MG63 (cell line): ENCODE measurements around the gene IGDCC3. TPM values are rescaled to one million over a fixed set of nuclear protein-coding genes. Genes with fewer than 3 reads are reported as not detected.
"Not testable (repeated sequence)": the region's sequence is repeated elsewhere in the genome, so short reads cannot be mapped to it uniquely, and the experiment has no call there.

ENCODE experiments used
- DNase-seq: peaks from one replicate; pipeline ENCODE4 v3.0.0-alpha.2; 2020
- H3K27me3 ChIP-seq: fragments of 250-450 bp; sonication (Bioruptor Pico); 2 replicates; pipeline ENCODE4 v1.5.1; 2020; ENCODE audit warnings: mild to moderate bottlenecking, moderate library complexity
- H3K36me3 ChIP-seq: fragments of 250-450 bp; sonication (Bioruptor Pico); 2 replicates; pipeline ENCODE4 v1.5.1; 2020; ENCODE audit warnings: mild to moderate bottlenecking, moderate library complexity
- H3K4me3 ChIP-seq: fragments of 250-450 bp; sonication (Bioruptor Pico); 2 replicates; pipeline ENCODE4 v1.5.1; 2020; ENCODE audit warnings: mild to moderate bottlenecking, moderate library complexity
- H3K9me3 ChIP-seq: fragments of 250-450 bp; sonication (Bioruptor Pico); 2 replicates; pipeline ENCODE4 v1.5.1; 2020; ENCODE audit warnings: mild to moderate bottlenecking, moderate library complexity
- total RNA-seq: library from RNA; depleted of rRNA; stranded (reverse); fragments of >200 nt; shearing (Covaris generic); gene quantifications from 2 replicates; pipeline ENCODE4 v1.2.3, GENCODE V29; 2014; ENCODE audit warnings: low replicate concordance

IGDCC3 gene
- total RNA-seq, 1 experiment from 2014 or later, result not detected

- no peaks in the 10 kb centered on the region for H3K36me3 ChIP-seq
- H3K4me3 ChIP-seq, result no peak overlapping the region
- no peaks in the 10 kb centered on the region for H3K27me3 ChIP-seq
- DNase-seq, result no peak
- H3K9me3 ChIP-seq, result no peaks in the 10 kb centered on the region
Observed at GRCh38 chr15:65365229-65365628, 12.6 kb downstream of the IGDCC3 start.

- no peaks in the 10 kb centered on the region for H3K36me3 ChIP-seq
- no peak for DNase-seq
- no peaks in the 10 kb centered on the region for H3K9me3 ChIP-seq
- H3K27me3 ChIP-seq, result no peaks in the 10 kb centered on the region
- H3K4me3 ChIP-seq, result no peak overlapping the region
Observed at GRCh38 chr15:65363766-65364165, 14.0 kb downstream of the IGDCC3 start.

GRCh38 chr15:65363306-65363705 lies 14.5 kb downstream of the IGDCC3 start:
- DNase-seq, result no peak
- Histone ChIP-seq H3K36me3 (no peaks in the 10 kb centered on the region), H3K27me3 (no peaks in the 10 kb centered on the region), H3K4me3 (no peak overlapping the region), H3K9me3 (no peaks in the 10 kb centered on the region)

GRCh38 chr15:65362491-65362890 lies 15.3 kb downstream of the IGDCC3 start:
- Histone ChIP-seq H3K36me3 (no peaks in the 10 kb centered on the region), H3K9me3 (no peaks in the 10 kb centered on the region), H3K27me3 (no peaks in the 10 kb centered on the region), H3K4me3 (no peak overlapping the region)
- DNase-seq, result no peak

- H3K4me3 ChIP-seq, result no peak overlapping the region
- no peaks in the 10 kb centered on the region for H3K27me3 ChIP-seq
- H3K36me3 ChIP-seq, result no peaks in the 10 kb centered on the region
- no peaks in the 10 kb centered on the region for H3K9me3 ChIP-seq
- DNase-seq, result no peak
Observed at GRCh38 chr15:65361708-65362459, 15.9 kb downstream of the IGDCC3 start.

GRCh38 chr15:65360506-65360905 lies 17.3 kb downstream of the IGDCC3 start:
- Histone ChIP-seq H3K27me3 (no peaks in the 10 kb centered on the region; the same call in 1 of the 2 replicates), H3K4me3 (no peak overlapping the region), H3K9me3 (no peaks in the 10 kb centered on the region), H3K36me3 (no peaks in the 10 kb centered on the region)
- DNase-seq, result no peak

GRCh38 chr15:65355988-65356353 lies 21.8 kb downstream of the IGDCC3 start:
- H3K27me3 ChIP-seq, result no peaks in the 10 kb centered on the region; the same call in none of the 2 replicates

GRCh38 chr15:65355173-65355987 lies 22.4 kb downstream of the IGDCC3 start:
- DNase-seq, result no peak
- H3K4me3 ChIP-seq, result no peak overlapping the region
- no peaks in the 10 kb centered on the region for H3K36me3 ChIP-seq
- H3K9me3 ChIP-seq, result peaks cover 9% of the 10 kb centered on the region; the same call in 1 of the 2 replicates
- H3K27me3 ChIP-seq, result no peaks in the 10 kb centered on the region; the same call in none of the 2 replicates

More at GRCh38 chr15:65355988-65356353, 21.8 kb downstream of the IGDCC3 start:
- H3K9me3 ChIP-seq, result peaks cover 9% of the 10 kb centered on the region; the same call in 1 of the 2 replicates
- H3K4me3 ChIP-seq, result no peak overlapping the region
- no peak for DNase-seq
- no peaks in the 10 kb centered on the region for H3K36me3 ChIP-seq

GRCh38 chr15:65354835-65355172 lies 23.0 kb downstream of the IGDCC3 start:
- DNase-seq, result no peak
- Histone ChIP-seq H3K9me3 (peaks cover 9% of the 10 kb centered on the region; the same call in 1 of the 2 replicates), H3K4me3 (no peak overlapping the region), H3K36me3 (no peaks in the 10 kb centered on the region), H3K27me3 (no peaks in the 10 kb centered on the region; the same call in none of the 2 replicates)

- not testable (repeated sequence) for H3K36me3 ChIP-seq, H3K27me3 ChIP-seq, H3K9me3 ChIP-seq, DNase-seq, H3K4me3 ChIP-seq
Observed at GRCh38 chr15:65351972-65352371, 25.8 kb downstream of the IGDCC3 start.

GRCh38 chr15:65349338-65349737 lies 28.5 kb downstream of the IGDCC3 start:
- Histone ChIP-seq H3K27me3 (no peaks in the 10 kb centered on the region; the same call in none of the 2 replicates), H3K9me3 (peaks cover 9% of the 10 kb centered on the region; the same call in 1 of the 2 replicates), H3K36me3 (no peaks in the 10 kb centered on the region), H3K4me3 (no peak overlapping the region)
- no peak for DNase-seq

- not testable (repeated sequence) for H3K9me3 ChIP-seq, H3K4me3 ChIP-seq, DNase-seq, H3K27me3 ChIP-seq, H3K36me3 ChIP-seq
Observed at GRCh38 chr15:65347756-65348155, 30.0 kb downstream of the IGDCC3 start.

- H3K4me3 ChIP-seq, result no peak overlapping the region
- H3K36me3 ChIP-seq, result no peaks in the 10 kb centered on the region
- no peaks in the 10 kb centered on the region for H3K27me3 ChIP-seq
- H3K9me3 ChIP-seq, result peaks cover 2% of the 10 kb centered on the region; the same call in 1 of the 2 replicates
- DNase-seq, result no peak
Observed at GRCh38 chr15:65346856-65347598, 30.8 kb downstream of the IGDCC3 start.

GRCh38 chr15:65344914-65345275 lies 32.9 kb downstream of the IGDCC3 start:
- no peak for DNase-seq
- H3K4me3 ChIP-seq, result no peak overlapping the region

GRCh38 chr15:65344214-65344913 lies 33.4 kb downstream of the IGDCC3 start:
- Histone ChIP-seq H3K27me3 (no peaks in the 10 kb centered on the region), H3K36me3 (no peaks in the 10 kb centered on the region)
- DNase-seq, result no peak

More at GRCh38 chr15:65344914-65345275, 32.9 kb downstream of the IGDCC3 start:
- no peaks in the 10 kb centered on the region for H3K36me3 ChIP-seq
- H3K27me3 ChIP-seq, result no peaks in the 10 kb centered on the region
- no peaks in the 10 kb centered on the region for H3K9me3 ChIP-seq

GRCh38 chr15:65343374-65343981 lies 34.3 kb downstream of the IGDCC3 start:
- H3K9me3 ChIP-seq, result no peaks in the 10 kb centered on the region
- H3K36me3 ChIP-seq, result no peaks in the 10 kb centered on the region
- H3K4me3 ChIP-seq, result no peak overlapping the region
- H3K27me3 ChIP-seq, result no peaks in the 10 kb centered on the region
- DNase-seq, result no peak

More at GRCh38 chr15:65344214-65344913, 33.4 kb downstream of the IGDCC3 start:
- Histone ChIP-seq H3K9me3 (no peaks in the 10 kb centered on the region), H3K4me3 (no peak overlapping the region)
